ENCODE measurements around the gene FCRLA. TPM values are rescaled to one million over a fixed set of nuclear protein-coding genes. Genes with fewer than 3 reads are reported as not detected.

Gene FCRLA
- total RNA-seq, 1 experiment from 2014 or later = 0.25 TPM

DNA sequence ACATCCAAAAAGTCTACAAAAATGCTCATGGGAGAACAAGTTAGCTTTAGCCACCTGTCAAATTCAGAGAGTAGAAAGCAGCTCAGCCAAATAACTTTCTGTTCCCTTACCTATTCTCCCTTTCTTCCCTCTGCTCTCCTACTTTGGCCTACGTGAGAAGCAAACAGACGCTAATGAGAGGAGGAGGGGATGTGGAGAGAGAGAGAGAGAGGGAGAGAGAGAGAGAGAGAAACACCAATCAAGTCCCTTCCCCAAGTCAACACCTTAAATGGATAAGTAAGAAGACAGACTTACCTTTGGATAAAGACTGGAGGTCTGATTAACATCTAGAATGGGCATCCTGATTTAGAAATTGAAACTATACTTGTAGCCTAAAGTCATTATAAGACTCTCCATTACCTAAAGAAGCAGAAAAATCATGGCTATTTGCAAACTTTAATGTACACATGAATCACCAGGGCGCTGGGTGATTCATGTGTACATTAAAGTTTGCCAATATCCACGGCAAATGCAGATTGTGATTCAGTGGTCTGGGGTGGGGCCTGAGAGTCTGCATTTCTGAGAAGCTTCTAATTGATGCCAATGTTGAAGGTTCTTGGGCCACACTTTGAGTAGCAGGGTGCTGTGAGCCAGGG, 29.4 kb downstream of the FCRLA start:
- Histone ChIP-seq H3K27ac (ENCODE audit: low read depth, low read length) (no peak overlapping the region), H3K79me2 (ENCODE audit: insufficient read depth, low read length) (no peaks in the 10 kb centered on the region), H4K20me1 (ENCODE audit: insufficient read depth) (no peaks in the 10 kb centered on the region), H3K9me3 (ENCODE audit: control insufficient read depth in 1 of 2, insufficient read depth in 1 of 2, low read depth in 1 of 2, low read length in 2 of 2) (no peaks in the 10 kb centered on the region), H3K36me3 (ENCODE audit: control insufficient read depth in 1 of 2, insufficient read depth in 2 of 2, low read length in 2 of 2) (no peaks in the 10 kb centered on the region), H3K4me3 (replicated peaks in 1 of 2; ENCODE audit: low read depth in 1 of 2, low read length in 2 of 2) (no peak overlapping the region), H2AFZ (ENCODE audit: low read depth, low read length, poor library complexity, severe bottlenecking) (peak overlapping the region; percentile 96), H3K27me3 (ENCODE audit: insufficient read depth, low read length) (no peaks in the 10 kb centered on the region), H3K4me2 (ENCODE audit: low read length) (peak overlapping the region; percentile 53), H3K9ac (ENCODE audit: low read length) (no peak overlapping the region), H3K4me1 (ENCODE audit: control insufficient read depth in 1 of 2, insufficient read depth in 2 of 2, low read length in 2 of 2) (peaks cover 4 to 44% of the 10 kb centered on the region in 2 experiments; a peak in 2 of 4 replicates), H3K9me2 (ENCODE audit: insufficient read depth) (no peaks in the 10 kb centered on the region)
- CTCF ChIA-PET = interaction anchor here (0.7 to 3.7 kb wide), 6 partner anchors 10 to 301 kb away, joined by 3 to 18 read pairs (median 4); partner anchors contain the start of gene DUSP12
- ATAC-seq (no peak), DNase-seq (ENCODE audit: low read depth, low spot score) (no peak)
- POLR2A ChIA-PET = interaction anchor here (1.0 to 1.7 kb wide), 2 partner anchors 10 to 13 kb away, joined by 3 to 7 read pairs; partner anchors contain the start of gene DUSP12
- BruUV-seq (replicated peaks) = no TSS peak
- RAD21 ChIA-PET (ENCODE audit: low non-redundant PET in 1 of 2, low total read pairs in 2 of 2, uncharacterized antibody in 2 of 2, unreplicated experiment in 2 of 2) = interaction anchor here in 1 of 2 experiments (0.6 kb wide), 1 partner anchor 301 kb away, joined by 4 read pairs; no protein-coding TSS in a partner anchor
- intact Hi-C loops (cut with micrococcal nuclease) = loop anchor here (5.0 kb wide), 3 partner anchors 89 to 194 kb away; no protein-coding TSS in a partner anchor
- TF ChIP-seq FOSL1 (IDR thresholded peaks at IDR 0.05; ENCODE audit: low read depth) = 0 out of 2 replicates have a peak, but pooled peaks have one; percentile 11
- TF ChIP-seq, protein P1, sequence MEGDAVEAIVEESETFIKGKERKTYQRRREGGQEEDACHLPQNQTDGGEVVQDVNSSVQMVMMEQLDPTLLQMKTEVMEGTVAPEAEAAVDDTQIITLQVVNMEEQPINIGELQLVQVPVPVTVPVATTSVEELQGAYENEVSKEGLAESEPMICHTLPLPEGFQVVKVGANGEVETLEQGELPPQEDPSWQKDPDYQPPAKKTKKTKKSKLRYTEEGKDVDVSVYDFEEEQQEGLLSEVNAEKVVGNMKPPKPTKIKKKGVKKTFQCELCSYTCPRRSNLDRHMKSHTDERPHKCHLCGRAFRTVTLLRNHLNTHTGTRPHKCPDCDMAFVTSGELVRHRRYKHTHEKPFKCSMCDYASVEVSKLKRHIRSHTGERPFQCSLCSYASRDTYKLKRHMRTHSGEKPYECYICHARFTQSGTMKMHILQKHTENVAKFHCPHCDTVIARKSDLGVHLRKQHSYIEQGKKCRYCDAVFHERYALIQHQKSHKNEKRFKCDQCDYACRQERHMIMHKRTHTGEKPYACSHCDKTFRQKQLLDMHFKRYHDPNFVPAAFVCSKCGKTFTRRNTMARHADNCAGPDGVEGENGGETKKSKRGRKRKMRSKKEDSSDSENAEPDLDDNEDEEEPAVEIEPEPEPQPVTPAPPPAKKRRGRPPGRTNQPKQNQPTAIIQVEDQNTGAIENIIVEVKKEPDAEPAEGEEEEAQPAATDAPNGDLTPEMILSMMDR (IDR thresholded peaks at IDR 0.05 in 2 of 3, conservative IDR thresholded peaks at IDR 0.05 in 1 of 3; ENCODE audit: borderline replicate concordance in 1 of 3, insufficient read depth in 1 of 3, low read depth in 2 of 3, low read length in 2 of 3) = no peak

DNA sequence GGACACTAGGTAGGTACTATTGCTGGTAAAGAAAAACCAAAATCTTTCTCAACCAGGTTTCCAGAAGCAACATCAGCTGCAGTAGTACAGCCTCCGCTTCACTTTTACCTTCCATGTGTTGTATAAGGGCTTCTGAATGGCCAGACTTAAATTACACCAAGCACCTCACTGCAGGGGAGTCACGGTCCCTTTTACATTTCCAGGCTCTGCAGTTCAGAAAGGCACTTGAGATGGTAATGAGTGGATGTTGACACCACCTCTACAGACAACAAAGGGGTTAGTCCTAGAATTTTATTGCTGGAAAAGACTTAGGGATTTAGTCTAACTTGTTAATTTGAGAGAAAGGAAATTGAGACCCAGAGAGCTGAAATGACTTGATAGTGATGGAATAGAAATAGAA, 30.6 kb downstream of the FCRLA start:
- Histone ChIP-seq H3K4me1 (ENCODE audit: control insufficient read depth in 1 of 2, insufficient read depth in 2 of 2, low read length in 2 of 2) (peaks cover 4 to 35% of the 10 kb centered on the region in 2 experiments; a peak in 2 of 4 replicates), H2AFZ (ENCODE audit: low read depth, low read length, poor library complexity, severe bottlenecking) (no peak overlapping the region), H3K9me3 (ENCODE audit: control insufficient read depth in 1 of 2, insufficient read depth in 1 of 2, low read depth in 1 of 2, low read length in 2 of 2) (no peaks in the 10 kb centered on the region), H3K9ac (ENCODE audit: low read length) (no peak overlapping the region), H3K4me2 (ENCODE audit: low read length) (no peak overlapping the region), H3K27ac (ENCODE audit: low read depth, low read length) (no peak overlapping the region), H3K4me3 (replicated peaks in 1 of 2; ENCODE audit: low read depth in 1 of 2, low read length in 2 of 2) (no peak overlapping the region), H3K36me3 (ENCODE audit: control insufficient read depth in 1 of 2, insufficient read depth in 2 of 2, low read length in 2 of 2) (no peaks in the 10 kb centered on the region), H3K9me2 (ENCODE audit: insufficient read depth) (no peaks in the 10 kb centered on the region), H3K27me3 (ENCODE audit: insufficient read depth, low read length) (no peaks in the 10 kb centered on the region), H3K79me2 (ENCODE audit: insufficient read depth, low read length) (no peaks in the 10 kb centered on the region), H4K20me1 (ENCODE audit: insufficient read depth) (no peaks in the 10 kb centered on the region)
- RAD21 ChIA-PET (ENCODE audit: low non-redundant PET in 1 of 2, low total read pairs in 2 of 2, uncharacterized antibody in 2 of 2, unreplicated experiment in 2 of 2) = no interaction called here
- intact Hi-C loops (cut with micrococcal nuclease) = loop anchor here (5.0 kb wide), 3 partner anchors 90 to 195 kb away; no protein-coding TSS in a partner anchor
- no peak for DNase-seq (ENCODE audit: low read depth, low spot score)
- POLR2A ChIA-PET = interaction anchor here (1.0 to 1.7 kb wide), 3 partner anchors 11 to 90 kb away, joined by 3 to 7 read pairs (median 3); partner anchors contain the start of gene DUSP12
- ATAC-seq = no peak
- CTCF ChIA-PET = interaction anchor here (0.7 to 3.7 kb wide), 5 partner anchors 12 to 300 kb away, joined by 3 to 18 read pairs (median 12); partner anchors contain the start of gene DUSP12
- no TSS peak for BruUV-seq (replicated peaks)
- TF ChIP-seq ZFX (IDR thresholded peaks at IDR 0.05) (no peak), EZH2phosphoT487 (IDR thresholded peaks at IDR 0.05; ENCODE audit: borderline replicate concordance) (no peak), YY1 (IDR thresholded peaks at IDR 0.05; ENCODE audit: extremely low read depth, insufficient replicate concordance, low read depth, low read length) (no peak), ZBTB33 (IDR thresholded peaks at IDR 0.05; ENCODE audit: extremely low read depth, insufficient replicate concordance, low read length) (no peak), JUND (IDR thresholded peaks at IDR 0.05) (no peak), RAD21 (IDR thresholded peaks at IDR 0.05; ENCODE audit: low read depth) (no peak), SP1 (IDR thresholded peaks at IDR 0.05; ENCODE audit: low read depth) (no peak), CEBPB (IDR thresholded peaks at IDR 0.05; ENCODE audit: low read depth) (no peak), CBX3 (IDR thresholded peaks at IDR 0.05; ENCODE audit: low read depth) (no peak), ELF1 (IDR thresholded peaks at IDR 0.05; ENCODE audit: borderline replicate concordance, low read depth) (no peak), POLR2A (IDR thresholded peaks at IDR 0.05; ENCODE audit: borderline replicate concordance, extremely low read depth, insufficient read depth, insufficient read length) (no peak), POLR2AphosphoS5 (IDR thresholded peaks at IDR 0.05; ENCODE audit: low read depth, low read length) (no peak), ATF3 (IDR thresholded peaks at IDR 0.05) (no peak)
- TF ChIP-seq, protein P2, sequence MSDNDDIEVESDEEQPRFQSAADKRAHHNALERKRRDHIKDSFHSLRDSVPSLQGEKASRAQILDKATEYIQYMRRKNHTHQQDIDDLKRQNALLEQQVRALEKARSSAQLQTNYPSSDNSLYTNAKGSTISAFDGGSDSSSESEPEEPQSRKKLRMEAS (IDR thresholded peaks at IDR 0.05) = no peak
